H1 (cell line): ENCODE results near the gene GDPD2. TPM values are rescaled to one million over a fixed set of nuclear protein-coding genes. Genes with fewer than 3 reads are reported as not detected.

Source experiments
- CTCF ChIA-PET: fragments of 300-600 bp; sonication (Branson Sonifier 250); formaldehyde crosslinking; loops from one replicate; lab custom pipeline; 2021; ENCODE audit not compliant: partially characterized antibody; lab: Charles Lee
- POLR2A ChIA-PET: fragments of 300-600 bp; sonication (Branson Sonifier 250); formaldehyde crosslinking; loops from one replicate; lab custom pipeline; 2021; ENCODE audit warnings: inconsistent platforms; ENCODE audit not compliant: partially characterized antibody; lab: Charles Lee
- DNase-seq, 2 experiments: peaks; one replicate each; pipeline versions ENCODE4 v3.0.0 to v3.0.0-alpha.2; 2010 to 2022; ENCODE audit warnings: low spot score in 2 of 2, low read depth in 1 of 2, mixed read lengths in 1 of 2
- FAIRE-seq: peaks from 2 replicates; lab custom pipeline; 2011; peaks lifted over from hg19 to GRCh38; lab: Jason Lieb, UNC
- H2AFZ ChIP-seq: 2 replicates; pipeline ENCODE4 v1.8.1; 2012; ENCODE audit warnings: low read length, inconsistent platforms
- H2AK5ac ChIP-seq: 2 replicates; pipeline ENCODE4 v1.6.1; 2013; ENCODE audit warnings: low read depth, low read length
- H2BK120ac ChIP-seq: replicated peaks from 2 replicates; pipeline ENCODE3; 2013; ENCODE audit warnings: low read depth, low read length, inconsistent platforms
- H2BK12ac ChIP-seq: 2 replicates; pipeline ENCODE4 v1.6.1; 2013; ENCODE audit warnings: low read depth, low read length
- H2BK15ac ChIP-seq: 2 replicates; pipeline ENCODE4 v1.6.1; 2013; ENCODE audit warnings: low read length
- H2BK20ac ChIP-seq: 2 replicates; pipeline ENCODE4 v1.6.1; 2013; ENCODE audit warnings: low read length
- H2BK5ac ChIP-seq: 2 replicates; pipeline ENCODE4 v1.6.1; 2013; ENCODE audit warnings: low read depth, low read length
- H3K14ac ChIP-seq: 2 replicates; pipeline ENCODE4 v1.6.1; 2013; ENCODE audit warnings: inconsistent platforms; ENCODE audit not compliant: insufficient read length
- H3K18ac ChIP-seq: 2 replicates; pipeline ENCODE4 v1.6.1; 2013; ENCODE audit warnings: low read length; ENCODE audit errors: extremely low read depth
- H3K23ac ChIP-seq: 2 replicates; pipeline ENCODE4 v1.6.1; 2013; ENCODE audit warnings: inconsistent platforms; ENCODE audit not compliant: insufficient read length
- H3K23me2 ChIP-seq: 2 replicates; pipeline ENCODE4 v1.6.1; 2013; ENCODE audit warnings: low read depth, low read length
- H3K27ac ChIP-seq: 2 replicates; pipeline ENCODE4 v1.6.1; 2011; ENCODE audit warnings: low read depth, low read length, inconsistent platforms
- H3K27me3 ChIP-seq, 4 experiments: replicated peaks in 1 of 4; 1 replicate in 1 of 4; 2 replicates in 3 of 4; pipeline versions ENCODE4 v1.6.1 to v1.8.1; 2011 to 2013; ENCODE audit warnings: low read length in 3 of 4, mild to moderate bottlenecking in 3 of 4, inconsistent platforms in 2 of 4, mixed read lengths in 2 of 4, moderate library complexity in 1 of 4; ENCODE audit not compliant: control insufficient read depth in 3 of 4, insufficient read depth in 3 of 4; ENCODE audit errors: extremely low read depth in 1 of 4
- H3K36me3 ChIP-seq, 4 experiments: 2 replicates each; pipeline versions ENCODE4 v1.6.1 to v1.8.1; 2011 to 2013; ENCODE audit warnings: mild to moderate bottlenecking in 4 of 4, low read length in 3 of 4, moderate library complexity in 2 of 4, control low read depth in 1 of 4, inconsistent platforms in 1 of 4; ENCODE audit not compliant: insufficient read depth in 4 of 4, control insufficient read depth in 2 of 4
- H3K4ac ChIP-seq: replicated peaks from 2 replicates; pipeline ENCODE3; 2013; ENCODE audit warnings: low read length, low read depth, mixed read lengths, inconsistent platforms; ENCODE audit not compliant: insufficient read length
- H3K4me1 ChIP-seq, 4 experiments: replicated peaks in 1 of 4; 1 replicate in 1 of 4; 2 replicates in 3 of 4; pipeline versions ENCODE4 v1.6.1 to v1.8.1; 2011 to 2013; ENCODE audit warnings: low read length in 3 of 4, inconsistent platforms in 2 of 4, mixed read lengths in 1 of 4; ENCODE audit not compliant: insufficient read depth in 4 of 4, control insufficient read depth in 3 of 4
- H3K4me2 ChIP-seq, 2 experiments: 2 replicates each; pipeline versions ENCODE4 v1.6.1 to v1.8.1; 2011 to 2013; ENCODE audit warnings: low read depth in 2 of 2, low read length in 2 of 2, control low read depth in 1 of 2, inconsistent platforms in 1 of 2, mild to moderate bottlenecking in 1 of 2; ENCODE audit not compliant: insufficient read depth in 1 of 2
- H3K4me3 ChIP-seq, 4 experiments: fragments of 200-600, 300-600 bp in 1 of 4; sonication (generic), shearing (Covaris generic), sonication (Bioruptor Twin) in 1 of 4; 2 replicates each; pipeline versions ENCODE4 v1.5.1 to v1.8.1; 2011 to 2016; ENCODE audit warnings: low read length in 4 of 4, low read depth in 3 of 4, control low read depth in 2 of 4, inconsistent platforms in 2 of 4, mild to moderate bottlenecking in 2 of 4, mixed read lengths in 1 of 4, moderate library complexity in 1 of 4; ENCODE audit not compliant: insufficient read depth in 2 of 4; ENCODE audit errors: extremely low read depth in 1 of 4
- H3K56ac ChIP-seq: replicated peaks from 2 replicates; pipeline ENCODE3; 2013; ENCODE audit warnings: low read depth, mild to moderate bottlenecking, mixed read lengths, low read length, inconsistent platforms; ENCODE audit not compliant: insufficient read length
- H3K79me1 ChIP-seq: 2 replicates; pipeline ENCODE4 v1.6.1; 2013; ENCODE audit warnings: low read depth, low read length, control low read depth
- H3K79me2 ChIP-seq, 2 experiments: 2 replicates each; pipeline versions ENCODE4 v1.6.1 to v1.8.1; 2012 to 2013; ENCODE audit warnings: low read length in 2 of 2, mild to moderate bottlenecking in 2 of 2, inconsistent platforms in 1 of 2; ENCODE audit not compliant: insufficient read depth in 2 of 2, control insufficient read depth in 1 of 2
- H3K9ac ChIP-seq, 4 experiments: replicated peaks in 1 of 4; 1 replicate in 1 of 4; 2 replicates in 3 of 4; pipeline versions ENCODE4 v1.6.1 to v1.8.1; 2011 to 2013; ENCODE audit warnings: low read depth in 3 of 4, low read length in 3 of 4, control low read depth in 2 of 4, mild to moderate bottlenecking in 2 of 4, moderate library complexity in 2 of 4, inconsistent platforms in 1 of 4; ENCODE audit errors: extremely low read depth in 1 of 4
- H3K9me3 ChIP-seq, 2 experiments: 2 replicates each; pipeline versions ENCODE4 v1.6.1 to v1.8.1; 2012 to 2013; ENCODE audit warnings: mild to moderate bottlenecking in 2 of 2, moderate library complexity in 2 of 2, control low read depth in 1 of 2, inconsistent platforms in 1 of 2, low read depth in 1 of 2, low read length in 1 of 2, mixed read lengths in 1 of 2; ENCODE audit not compliant: insufficient read depth in 2 of 2
- H4K20me1 ChIP-seq, 2 experiments: replicated peaks in 1 of 2; 2 replicates each; pipeline versions ENCODE3 to v1.8.1; 2011 to 2013; ENCODE audit warnings: inconsistent platforms in 2 of 2, low read length in 2 of 2, mild to moderate bottlenecking in 1 of 2; ENCODE audit not compliant: insufficient read depth in 2 of 2, control insufficient read depth in 1 of 2
- H4K5ac ChIP-seq: 2 replicates; pipeline ENCODE4 v1.6.1; 2013; ENCODE audit warnings: low read length, low read depth, mixed read lengths, inconsistent platforms; ENCODE audit not compliant: insufficient read length
- H4K8ac ChIP-seq: 2 replicates; pipeline ENCODE4 v1.8.0; 2013; ENCODE audit warnings: mild to moderate bottlenecking, moderate library complexity, low read length, inconsistent platforms; ENCODE audit not compliant: insufficient read depth; ENCODE audit errors: extremely low read depth
- H4K91ac ChIP-seq: replicated peaks from 2 replicates; pipeline ENCODE3; 2013; ENCODE audit warnings: low read length, mixed read lengths, inconsistent platforms; ENCODE audit not compliant: insufficient read length
- CBX8 ChIP-seq: fragments of 300-800, 300-1000 bp; sonication (generic); IDR thresholded peaks from 2 replicates; pipeline ENCODE4 v1.7.1; 2016; ENCODE audit warnings: low read depth, low read length, borderline replicate concordance
- CREB1 ChIP-seq: IDR thresholded peaks from 2 replicates; pipeline ENCODE4 v1.6.1; 2012; ENCODE audit warnings: inconsistent platforms
- KDM5A ChIP-seq: fragments of 200-600 bp; IDR thresholded peaks from 2 replicates; pipeline ENCODE4 v1.7.1; 2012; ENCODE audit warnings: mild to moderate bottlenecking, low read length, inconsistent platforms, mixed read lengths
- MAFK ChIP-seq: IDR thresholded peaks from 2 replicates; pipeline ENCODE4 v1.6.1; 2012; ENCODE audit warnings: low read depth, mild to moderate bottlenecking, improper control_type of control experiment, low read length
- NANOG ChIP-seq: IDR thresholded peaks from 2 replicates; pipeline ENCODE4 v1.6.1; 2011; ENCODE audit warnings: low read length, low read depth, mild to moderate bottlenecking, inconsistent platforms; ENCODE audit not compliant: insufficient read depth, poor library complexity, severe bottlenecking
- RAD21 ChIP-seq, 2 experiments: IDR thresholded peaks in 1 of 2; conservative IDR thresholded peaks in 1 of 2; 2 replicates each; pipeline ENCODE4 v1.6.1; 2011; ENCODE audit warnings: low read depth in 2 of 2, low read length in 2 of 2, improper control_type of control experiment in 1 of 2, inconsistent platforms in 1 of 2, mild to moderate bottlenecking in 1 of 2, moderate library complexity in 1 of 2
- RNF2 ChIP-seq: fragments of 200-900, 300-1000 bp; sonication (generic); IDR thresholded peaks from 2 replicates; pipeline ENCODE4 v1.7.1; 2016; ENCODE audit warnings: borderline replicate concordance, low read depth, mild to moderate bottlenecking, antibody characterized with exemption, low read length; ENCODE audit not compliant: poor library complexity, severe bottlenecking; ENCODE audit errors: missing control alignments
- SIN3A ChIP-seq, 2 experiments: IDR thresholded peaks in 1 of 2; conservative IDR thresholded peaks in 1 of 2; 2 replicates each; pipeline ENCODE4 v1.6.1; 2011 to 2012; ENCODE audit warnings: low read length in 2 of 2, improper control_type of control experiment in 1 of 2, low read depth in 1 of 2, mild to moderate bottlenecking in 1 of 2
- SIX5 ChIP-seq: IDR thresholded peaks from 2 replicates; pipeline ENCODE4 v1.6.1; 2011; ENCODE audit warnings: mild to moderate bottlenecking, low read depth, low read length
- SP2 ChIP-seq: IDR thresholded peaks from 2 replicates; pipeline ENCODE4 v1.6.1; 2012; ENCODE audit warnings: mild to moderate bottlenecking, low read length, inconsistent platforms
- TBP ChIP-seq: IDR thresholded peaks from 2 replicates; pipeline ENCODE4 v1.6.1; 2011; ENCODE audit warnings: low read depth, low read length, improper control_type of control experiment
- YY1 ChIP-seq: IDR thresholded peaks from 2 replicates; pipeline ENCODE4 v1.6.1; 2011; ENCODE audit warnings: low read depth, mild to moderate bottlenecking, low read length
- polyA plus RNA-seq, 7 experiments: library from polyadenylated mRNA; depleted of rRNA in 3 of 7; stranded (reverse) in 5 of 7; unstranded in 2 of 7; fragments of >200 nt in 5 of 7; fragments of 200-250 nt in 2 of 7; gene quantifications; 1 replicate in 5 of 7; 2 replicates in 1 of 7; 4 replicates in 1 of 7; pipeline versions ENCODE4 v1.2.1 to v1.2.3, GENCODE V29; 2011 to 2013; ENCODE audit warnings: missing spikeins in 2 of 7, mixed read lengths in 2 of 7
- total RNA-seq: library from RNA; stranded (reverse); fragmentation: NEBNext Ultra II Directional; extraction: Animal tissue kit (Norgen Biotek cat#: 25700); gene quantifications from 2 replicates; pipeline ENCODE4 v1.2.1, GENCODE V29; 2021

GDPD2 gene
- total and polyA plus RNA-seq, 2 of the 8 experiments (the other 6 are each of a cell fraction or from before 2014, with no cell fraction given) = 25.6 to 68.3 TPM

- TF ChIP-seq MAFK = no peak
Measured at GRCh38 chrX:70461026-70461425, 37.9 kb downstream of the GDPD2 start (continued).

GRCh38 chrX:70464051-70464450 lies 40.9 kb downstream of the GDPD2 start:
- no peak overlapping the region for H2AK5ac ChIP-seq
- DNase-seq = no peak
- H3K4me1 ChIP-seq = no peaks in the 10 kb centered on the region
- CTCF ChIA-PET = interaction anchor here (0.6 to 0.7 kb wide), 2 partner anchors 11 to 17 kb away, joined by 3 read pairs; no protein-coding TSS in a partner anchor
- H2BK20ac ChIP-seq = no peak overlapping the region
- no peak overlapping the region for H4K8ac ChIP-seq
- H4K20me1 ChIP-seq = peaks cover 0 to 10% of the 10 kb centered on the region in 2 experiments
- no peak overlapping the region for H3K4me3 ChIP-seq
- no peak overlapping the region for H2BK15ac ChIP-seq
- H3K4ac ChIP-seq = no peak overlapping the region
- H2BK120ac ChIP-seq = no peak overlapping the region
- H3K14ac ChIP-seq = no peak overlapping the region
- FAIRE-seq = no peak
- no peak overlapping the region for H3K9ac ChIP-seq
- H3K27ac ChIP-seq = no peak overlapping the region
- no peak overlapping the region for H4K91ac ChIP-seq
- H2BK5ac ChIP-seq = no peak overlapping the region
- no peak overlapping the region for H2AFZ ChIP-seq
- H4K5ac ChIP-seq = no peak overlapping the region
- H3K79me1 ChIP-seq = no peaks in the 10 kb centered on the region
- H3K18ac ChIP-seq = no peak overlapping the region
- H3K23ac ChIP-seq = no peak overlapping the region
- no peak overlapping the region for H3K4me2 ChIP-seq
- peaks cover 0 to 91% of the 10 kb centered on the region in 2 experiments; a peak in 3 of 4 replicates for H3K79me2 ChIP-seq
- POLR2A ChIA-PET = interaction anchor here (1.4 kb wide), 1 partner anchor 11 kb away, joined by 3 read pairs; no protein-coding TSS in a partner anchor
- H2BK12ac ChIP-seq = no peak overlapping the region
- no peaks in the 10 kb centered on the region for H3K23me2 ChIP-seq
- H3K27me3 ChIP-seq = no peaks in the 10 kb centered on the region
- H3K56ac ChIP-seq = no peak overlapping the region
- no peaks in the 10 kb centered on the region for H3K9me3 ChIP-seq
- peaks cover 0 to 25% (median 2%) of the 10 kb centered on the region in 4 experiments; a peak in 4 of 8 replicates for H3K36me3 ChIP-seq
- TF ChIP-seq SIN3A (conservative IDR thresholded peaks at IDR 0.05 in 1 of 2, IDR thresholded peaks at IDR 0.05 in 1 of 2; ENCODE audit: low read depth in 1 of 2, low read length in 2 of 2) (no peak), YY1 (no peak), TBP (no peak), NANOG (no peak), SIX5 (no peak), CREB1 (no peak), SP2 (no peak), RAD21 (IDR thresholded peaks at IDR 0.05 in 1 of 2, conservative IDR thresholded peaks at IDR 0.05 in 1 of 2; ENCODE audit: low read depth in 2 of 2, low read length in 2 of 2) (no peak), RNF2 (no peak), CBX8 (no peak), KDM5A (no peak)
